ENCODE results near the gene ANK2.
"Not testable (repeated sequence)": the region's sequence is repeated elsewhere in the genome, so short reads cannot be mapped to it uniquely, and the experiment has no call there.

Gene ANK2

GRCh38 chr4:113068771-113069170 is 19.3 kb downstream of the ANK2 start:
- DNase-seq (ENCODE audit: low read depth, low spot score); H3K9me3 ChIP-seq (ENCODE audit: control insufficient read depth, insufficient read depth, low read length); H3K4me3 ChIP-seq (ENCODE audit: low read length); H3K27ac ChIP-seq (ENCODE audit: low read length); H3K36me3 ChIP-seq (ENCODE audit: control insufficient read depth, insufficient read depth, low read length); H3K4me1 ChIP-seq (ENCODE audit: control insufficient read depth, insufficient read depth, low read length); H3K27me3 ChIP-seq (ENCODE audit: control insufficient read depth, insufficient read depth, low read length): not testable (repeated sequence)
- no CpG with 5 or more reads among the region's 3 CpGs for WGBS (ENCODE audit: insufficient coverage, insufficient read length)

- H3K27me3 ChIP-seq (ENCODE audit: control insufficient read depth, insufficient read depth, low read length): no peaks in the 10 kb centered on the region
- no peak overlapping the region for H3K27ac ChIP-seq (ENCODE audit: low read length)
- no peaks in the 10 kb centered on the region for H3K9me3 ChIP-seq (ENCODE audit: control insufficient read depth, insufficient read depth, low read length)
- no peaks in the 10 kb centered on the region for H3K36me3 ChIP-seq (ENCODE audit: control insufficient read depth, insufficient read depth, low read length)
- no CpG with 5 or more reads among the region's 7 CpGs for WGBS (ENCODE audit: insufficient coverage, insufficient read length)
- peaks cover 3% of the 10 kb centered on the region; the same call in 1 of the 2 replicates for H3K4me1 ChIP-seq (ENCODE audit: control insufficient read depth, insufficient read depth, low read length)
- no peak overlapping the region for H3K4me3 ChIP-seq (ENCODE audit: low read length)
- DNase-seq (ENCODE audit: low read depth, low spot score): no peak
Measured at GRCh38 chr4:113069212-113069892, 19.9 kb downstream of the ANK2 start.

GRCh38 chr4:113070755-113071154 is 21.3 kb downstream of the ANK2 start:
- Histone ChIP-seq H3K4me1 (ENCODE audit: control insufficient read depth, insufficient read depth, low read length) (0 out of 2 replicates have a peak, but pooled peaks cover 2% of the 10 kb centered on the region), H3K9me3 (ENCODE audit: control insufficient read depth, insufficient read depth, low read length) (no peaks in the 10 kb centered on the region), H3K36me3 (ENCODE audit: control insufficient read depth, insufficient read depth, low read length) (no peaks in the 10 kb centered on the region), H3K27me3 (ENCODE audit: control insufficient read depth, insufficient read depth, low read length) (no peaks in the 10 kb centered on the region), H3K27ac (ENCODE audit: low read length) (no peak overlapping the region), H3K4me3 (ENCODE audit: low read length) (no peak overlapping the region)
- DNase-seq (ENCODE audit: low read depth, low spot score): no peak
- WGBS (ENCODE audit: insufficient coverage, insufficient read length): no CpG with 5 or more reads among the region's 2 CpGs

GRCh38 chr4:113071274-113071673 is 21.8 kb downstream of the ANK2 start:
- Histone ChIP-seq H3K36me3 (ENCODE audit: control insufficient read depth, insufficient read depth, low read length) (no peaks in the 10 kb centered on the region), H3K4me3 (ENCODE audit: low read length) (no peak overlapping the region), H3K27ac (ENCODE audit: low read length) (no peak overlapping the region), H3K9me3 (ENCODE audit: control insufficient read depth, insufficient read depth, low read length) (no peaks in the 10 kb centered on the region), H3K4me1 (ENCODE audit: control insufficient read depth, insufficient read depth, low read length) (0 out of 2 replicates have a peak, but pooled peaks cover 2% of the 10 kb centered on the region), H3K27me3 (ENCODE audit: control insufficient read depth, insufficient read depth, low read length) (no peaks in the 10 kb centered on the region)
- no CpG with 5 or more reads among the region's 4 CpGs for WGBS (ENCODE audit: insufficient coverage, insufficient read length)
- DNase-seq (ENCODE audit: low read depth, low spot score): no peak

GRCh38 chr4:113071805-113072204 is 22.4 kb downstream of the ANK2 start:
- H3K4me3 ChIP-seq (ENCODE audit: low read length): no peak overlapping the region
- H3K4me1 ChIP-seq (ENCODE audit: control insufficient read depth, insufficient read depth, low read length): no peaks in the 10 kb centered on the region
- H3K27ac ChIP-seq (ENCODE audit: low read length): no peak overlapping the region
- DNase-seq (ENCODE audit: low read depth, low spot score): no peak
- no CpG with 5 or more reads among the region's 2 CpGs for WGBS (ENCODE audit: insufficient coverage, insufficient read length)
- no peaks in the 10 kb centered on the region for H3K9me3 ChIP-seq (ENCODE audit: control insufficient read depth, insufficient read depth, low read length)
- no peaks in the 10 kb centered on the region for H3K27me3 ChIP-seq (ENCODE audit: control insufficient read depth, insufficient read depth, low read length)
- no peaks in the 10 kb centered on the region for H3K36me3 ChIP-seq (ENCODE audit: control insufficient read depth, insufficient read depth, low read length)

GRCh38 chr4:113073451-113074005 is 24.1 kb downstream of the ANK2 start:
- Histone ChIP-seq H3K4me1 (ENCODE audit: control insufficient read depth, insufficient read depth, low read length) (no peaks in the 10 kb centered on the region), H3K36me3 (ENCODE audit: control insufficient read depth, insufficient read depth, low read length) (no peaks in the 10 kb centered on the region), H3K4me3 (ENCODE audit: low read length) (no peak overlapping the region), H3K27me3 (ENCODE audit: control insufficient read depth, insufficient read depth, low read length) (no peaks in the 10 kb centered on the region), H3K9me3 (ENCODE audit: control insufficient read depth, insufficient read depth, low read length) (no peaks in the 10 kb centered on the region), H3K27ac (ENCODE audit: low read length) (no peak overlapping the region)
- DNase-seq (ENCODE audit: low read depth, low spot score): no peak
- no CpG with 5 or more reads among the region's 9 CpGs for WGBS (ENCODE audit: insufficient coverage, insufficient read length)

GRCh38 chr4:113077575-113077974 is 28.1 kb downstream of the ANK2 start:
- no peak for DNase-seq (ENCODE audit: low read depth, low spot score)
- no CpG with 5 or more reads among the region's 1 CpG for WGBS (ENCODE audit: insufficient coverage, insufficient read length)
- H3K27ac ChIP-seq (ENCODE audit: low read length): no peak overlapping the region
- no peak overlapping the region for H3K4me3 ChIP-seq (ENCODE audit: low read length)
- H3K36me3 ChIP-seq (ENCODE audit: control insufficient read depth, insufficient read depth, low read length): no peaks in the 10 kb centered on the region
- H3K9me3 ChIP-seq (ENCODE audit: control insufficient read depth, insufficient read depth, low read length): no peaks in the 10 kb centered on the region
- H3K27me3 ChIP-seq (ENCODE audit: control insufficient read depth, insufficient read depth, low read length): no peaks in the 10 kb centered on the region
- no peaks in the 10 kb centered on the region for H3K4me1 ChIP-seq (ENCODE audit: control insufficient read depth, insufficient read depth, low read length)

DNA sequence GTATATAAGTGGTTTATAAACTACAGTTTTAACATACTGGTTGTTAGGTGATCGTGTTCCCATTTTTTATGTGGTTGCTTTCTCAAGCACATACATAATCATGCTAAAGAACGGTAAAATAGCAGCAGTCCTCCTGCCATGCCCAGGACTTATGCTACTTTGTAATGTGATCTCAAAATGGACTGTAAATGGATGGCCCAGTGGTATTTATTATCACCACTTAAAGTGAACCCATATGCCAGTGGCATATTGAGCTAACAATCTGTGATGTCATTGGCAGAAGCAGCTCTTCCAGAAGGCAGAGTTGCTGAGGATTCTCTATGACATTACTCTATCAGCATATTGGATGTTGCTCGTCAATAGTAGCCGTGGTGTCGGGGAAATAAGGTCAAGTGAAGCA is 28.6 kb downstream of the ANK2 start:
- H3K36me3 ChIP-seq (ENCODE audit: control insufficient read depth, insufficient read depth, low read length): no peaks in the 10 kb centered on the region
- H3K4me3 ChIP-seq (ENCODE audit: low read length): no peak overlapping the region
- DNase-seq (ENCODE audit: low read depth, low spot score): no peak
- H3K27me3 ChIP-seq (ENCODE audit: control insufficient read depth, insufficient read depth, low read length): no peaks in the 10 kb centered on the region
- no peak overlapping the region for H3K27ac ChIP-seq (ENCODE audit: low read length)
- H3K9me3 ChIP-seq (ENCODE audit: control insufficient read depth, insufficient read depth, low read length): no peaks in the 10 kb centered on the region
- no peaks in the 10 kb centered on the region for H3K4me1 ChIP-seq (ENCODE audit: control insufficient read depth, insufficient read depth, low read length)
- WGBS (ENCODE audit: insufficient coverage, insufficient read length): no CpG with 5 or more reads among the region's 5 CpGs

DNA sequence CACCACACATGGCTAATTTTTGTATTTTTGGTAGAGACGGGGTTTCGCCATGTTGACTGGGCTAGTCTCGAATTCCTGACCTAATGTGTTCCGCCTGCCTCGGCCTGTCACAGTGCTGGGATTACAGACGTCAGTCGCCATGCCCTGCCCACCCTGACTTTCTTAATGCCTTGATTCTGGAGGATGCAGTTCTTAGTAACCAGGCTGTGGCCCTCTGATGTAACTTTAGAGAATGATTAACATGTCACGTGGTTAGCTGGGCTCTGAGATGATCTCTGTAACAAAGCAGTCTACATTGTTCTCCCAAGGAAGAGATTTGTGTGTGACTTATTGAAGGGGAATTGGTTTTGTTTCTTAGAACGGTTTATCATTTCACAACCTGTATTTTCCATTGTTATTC is 30.6 kb downstream of the ANK2 start:
- Histone ChIP-seq H3K27ac (ENCODE audit: low read length) (no peak overlapping the region), H3K4me1 (ENCODE audit: control insufficient read depth, insufficient read depth, low read length) (no peaks in the 10 kb centered on the region), H3K9me3 (ENCODE audit: control insufficient read depth, insufficient read depth, low read length) (no peaks in the 10 kb centered on the region), H3K27me3 (ENCODE audit: control insufficient read depth, insufficient read depth, low read length) (no peaks in the 10 kb centered on the region), H3K4me3 (ENCODE audit: low read length) (no peak overlapping the region), H3K36me3 (ENCODE audit: control insufficient read depth, insufficient read depth, low read length) (no peaks in the 10 kb centered on the region)
- WGBS (ENCODE audit: insufficient coverage, insufficient read length): no CpG with 5 or more reads among the region's 9 CpGs
- DNase-seq (ENCODE audit: low read depth, low spot score): no peak

DNA sequence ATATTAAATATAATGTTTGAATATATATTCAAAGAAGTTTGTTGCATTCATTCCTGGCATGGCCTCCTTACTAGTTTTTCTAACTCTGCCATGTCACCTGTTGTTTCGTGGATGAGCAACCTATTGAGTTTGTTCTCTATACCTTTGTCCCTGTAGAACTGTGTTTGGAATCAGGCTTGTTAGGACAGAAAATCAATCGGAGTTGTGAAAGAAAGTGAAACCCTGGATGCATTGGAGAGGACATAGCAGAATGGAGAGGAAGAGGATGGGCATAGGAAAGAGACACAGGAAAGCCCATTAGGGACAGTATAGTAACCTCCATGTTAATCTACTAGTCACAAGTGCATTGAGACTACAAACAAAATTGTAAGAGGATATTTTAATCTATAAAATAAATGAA is 31.2 kb downstream of the ANK2 start:
- H3K9me3 ChIP-seq (ENCODE audit: control insufficient read depth, insufficient read depth, low read length): no peaks in the 10 kb centered on the region
- DNase-seq (ENCODE audit: low read depth, low spot score): no peak
- no peak overlapping the region for H3K4me3 ChIP-seq (ENCODE audit: low read length)
- WGBS (ENCODE audit: insufficient coverage, insufficient read length): no CpG with 5 or more reads among the region's 2 CpGs
- H3K27ac ChIP-seq (ENCODE audit: low read length): no peak overlapping the region
- no peaks in the 10 kb centered on the region for H3K4me1 ChIP-seq (ENCODE audit: control insufficient read depth, insufficient read depth, low read length)
- H3K36me3 ChIP-seq (ENCODE audit: control insufficient read depth, insufficient read depth, low read length): no peaks in the 10 kb centered on the region
- H3K27me3 ChIP-seq (ENCODE audit: control insufficient read depth, insufficient read depth, low read length): no peaks in the 10 kb centered on the region

- no peak for DNase-seq (ENCODE audit: low read depth, low spot score)
- no CpG with 5 or more reads among the region's 1 CpG for WGBS (ENCODE audit: insufficient coverage, insufficient read length)
Measured at GRCh38 chr4:113083346-113083745, 33.9 kb downstream of the ANK2 start.

More at GRCh38 chr4:113083346-113083745, 33.9 kb downstream of the ANK2 start:
- H3K9me3 ChIP-seq (ENCODE audit: control insufficient read depth, insufficient read depth, low read length): no peaks in the 10 kb centered on the region
- no peak overlapping the region for H3K4me3 ChIP-seq (ENCODE audit: low read length)
- no peaks in the 10 kb centered on the region for H3K27me3 ChIP-seq (ENCODE audit: control insufficient read depth, insufficient read depth, low read length)
- no peaks in the 10 kb centered on the region for H3K36me3 ChIP-seq (ENCODE audit: control insufficient read depth, insufficient read depth, low read length)
- no peaks in the 10 kb centered on the region for H3K4me1 ChIP-seq (ENCODE audit: control insufficient read depth, insufficient read depth, low read length)
- no peak overlapping the region for H3K27ac ChIP-seq (ENCODE audit: low read length)

Data from iPS DF 6.9 (cell line).